A549 (cell line): ENCODE data around the gene P4HA2. TPM values are rescaled to one million over a fixed set of nuclear protein-coding genes. Genes with fewer than 3 reads are reported as not detected.

Experiments
- ATAC-seq, 2 experiments: fragments of 200-7000 bp in 1 of 2; fragments of >200 bp in 1 of 2; cut with Nextera tagmentation in 1 of 2; cut with Tn5 transposase in 1 of 2; 3 replicates each; pipeline versions ENCODE4 v1.8.0 to v1.9.1; 2018 to 2020; ENCODE audit warnings: mild to moderate bottlenecking in 1 of 2, moderate library complexity in 1 of 2
- CTCF ChIA-PET: fragments of 300-600 bp; sonication (Branson Sonifier 250); formaldehyde crosslinking; extraction: SDS; loops from one replicate; lab custom pipeline; 2021; ENCODE audit warnings: antibody characterized with exemption, inconsistent platforms; lab: Yijun Ruan, JAX
- POLR2A ChIA-PET: fragments of 350-600 bp; formaldehyde crosslinking; extraction: SDS; loops from one replicate; lab custom pipeline; 2021; ENCODE audit warnings: antibody characterized with exemption, inconsistent platforms; lab: Yijun Ruan, JAX
- DNase-seq, 2 experiments: peaks; one replicate each; pipeline versions ENCODE4 v3.0.0 to v3.0.0-alpha.2; 2011 to 2016; ENCODE audit warnings: low read depth in 1 of 2, low spot score in 1 of 2
- FAIRE-seq: peaks from 2 replicates; lab custom pipeline; 2011; peaks lifted over from hg19 to GRCh38; lab: Jason Lieb, UNC
- H3K27ac ChIP-seq, 2 experiments: fragments of >200 bp; sonication (Bioruptor Twin); formaldehyde crosslinking; 3 replicates each; pipeline ENCODE4 v1.5.1; 2016 to 2017
- H3K4me1 ChIP-seq: fragments of >200 bp; sonication (Bioruptor Twin); formaldehyde crosslinking; 3 replicates; pipeline ENCODE4 v1.6.1; 2016
- H3K4me2 ChIP-seq: fragments of >200 bp; sonication (Bioruptor Twin); formaldehyde crosslinking; 3 replicates; pipeline ENCODE4 v1.6.1; 2016
- H3K4me3 ChIP-seq: fragments of >200 bp; sonication (Bioruptor Twin); formaldehyde crosslinking; 3 replicates; pipeline ENCODE4 v1.5.1; 2016
- H3K9me3 ChIP-seq: fragments of >200 bp; sonication (Bioruptor Twin); formaldehyde crosslinking; 3 replicates; pipeline ENCODE4 v1.6.1; 2016
- BHLHE40 ChIP-seq: IDR thresholded peaks from 2 replicates; pipeline ENCODE4 v1.6.1; 2012; ENCODE audit warnings: low read depth, low read length, inconsistent platforms
- CHD2 ChIP-seq: fragments of 150-350 bp; IDR thresholded peaks from 2 replicates; pipeline ENCODE4 v1.6.1; 2014; ENCODE audit warnings: low read length; ENCODE audit not compliant: partially characterized antibody
- ELK1 ChIP-seq: fragments of 150-350 bp; IDR thresholded peaks from 2 replicates; pipeline ENCODE4 v1.6.1; 2014; ENCODE audit warnings: low read depth, mild to moderate bottlenecking, low read length
- FOSL2 ChIP-seq, 2 experiments: fragments of 450-650 bp in 1 of 2; fragments of >200 bp in 1 of 2; sonication (Bioruptor Twin) in 1 of 2; formaldehyde crosslinking; IDR thresholded peaks; 2 replicates each; pipeline versions ENCODE4 v1.5.0 to v1.6.1; 2016 to 2020; ENCODE audit warnings: mild to moderate bottlenecking in 1 of 2, moderate library complexity in 1 of 2
- HES2 ChIP-seq: fragments of >200 bp; sonication (Bioruptor Twin); formaldehyde crosslinking; IDR thresholded peaks from 2 replicates; pipeline ENCODE4 v1.6.1; 2016
- HOXB5 ChIP-seq: fragments of 250-450 bp; sonication (Bioruptor Pico); IDR thresholded peaks from 2 replicates; pipeline ENCODE4 v1.5.0; 2020; ENCODE audit warnings: mild to moderate bottlenecking, moderate library complexity
- MAX ChIP-seq: IDR thresholded peaks from 2 replicates; pipeline ENCODE4 v1.6.1; 2012
- MAZ ChIP-seq: fragments of 150-350 bp; IDR thresholded peaks from 2 replicates; pipeline ENCODE4 v1.6.1; 2014; ENCODE audit warnings: antibody characterized with exemption, low read depth, low read length, borderline replicate concordance
- NPAS2 ChIP-seq: fragments of 250-450 bp; sonication (Bioruptor Pico); IDR thresholded peaks from 2 replicates; pipeline ENCODE4 v1.8.0; 2022; ENCODE audit warnings: mild to moderate bottlenecking, moderate library complexity, borderline replicate concordance
- NR3C1 ChIP-seq: fragments of >200 bp; sonication (Bioruptor Twin); formaldehyde crosslinking; IDR thresholded peaks from 3 replicates; pipeline ENCODE4 v1.6.1; 2017
- PHF8 ChIP-seq: fragments of 200-600 bp; sonication (generic); IDR thresholded peaks from 2 replicates; pipeline ENCODE4 v1.6.1; 2016; ENCODE audit warnings: low read depth, mild to moderate bottlenecking, antibody characterized with exemption, moderate library complexity, borderline replicate concordance
- POLR2A ChIP-seq: IDR thresholded peaks from 2 replicates; pipeline ENCODE4 v1.6.1; 2012; ENCODE audit warnings: mild to moderate bottlenecking, low read length
- RAD21 ChIP-seq, 2 experiments: fragments of >200 bp in 1 of 2; sonication (Bioruptor Twin) in 1 of 2; formaldehyde crosslinking in 1 of 2; IDR thresholded peaks in 1 of 2; conservative IDR thresholded peaks in 1 of 2; 2 replicates in 1 of 2; 3 replicates in 1 of 2; pipeline ENCODE4 v1.6.1; 2012 to 2018; ENCODE audit warnings: inconsistent platforms in 1 of 2
- REST ChIP-seq: fragments of 200-600 bp; sonication (generic); IDR thresholded peaks from 2 replicates; pipeline ENCODE4 v1.6.1; 2016; ENCODE audit warnings: antibody characterized with exemption, mild to moderate bottlenecking, moderate library complexity
- RFX5 ChIP-seq: fragments of 450-650 bp; IDR thresholded peaks from 2 replicates; pipeline ENCODE4 v1.7.1; 2014; ENCODE audit warnings: antibody characterized with exemption, mild to moderate bottlenecking, moderate library complexity
- RNF2 ChIP-seq: fragments of 200-600 bp; sonication (generic); IDR thresholded peaks from 2 replicates; pipeline ENCODE4 v1.6.1; 2016; ENCODE audit warnings: low read depth, mild to moderate bottlenecking, antibody characterized with exemption, moderate library complexity, borderline replicate concordance
- SREBF2 ChIP-seq: fragments of 450-650 bp; IDR thresholded peaks from 2 replicates; pipeline ENCODE4 v1.6.1; 2014; ENCODE audit warnings: mild to moderate bottlenecking, moderate library complexity
- TFCP2L1 ChIP-seq: fragments of 250-450 bp; sonication (Bioruptor Pico); IDR thresholded peaks from 2 replicates; pipeline ENCODE4 v1.5.0; 2021; ENCODE audit warnings: mild to moderate bottlenecking
- ZNF302 ChIP-seq: fragments of 250-450 bp; sonication (Bioruptor Pico); IDR thresholded peaks from 2 replicates; pipeline ENCODE4 v1.9.0; 2021; ENCODE audit warnings: inconsistent platforms, mild to moderate bottlenecking, moderate library complexity
- ZSCAN20 ChIP-seq: fragments of 250-450 bp; sonication (Bioruptor Pico); IDR thresholded peaks from 2 replicates; pipeline ENCODE4 v1.8.0; 2022; ENCODE audit warnings: mild to moderate bottlenecking, moderate library complexity
- WGBS: methylation state at CpG from one replicate; pipeline ENCODE4 v1.1.6; 2017; ENCODE audit errors: missing lambda C conversion rate; 5-methylcytosine and 5-hydroxymethylcytosine counted together
- polyA plus RNA-seq, 4 experiments: library from polyadenylated mRNA; depleted of rRNA in 3 of 4; stranded (reverse); fragments of >200 nt; fragmentation: RNase III in 1 of 4; extraction: RNeasy Plus Mini Kit Qiagen cat#74134 plus additional on column Dnase treatment in 1 of 4; gene quantifications; 2 replicates in 3 of 4; 3 replicates in 1 of 4; pipeline ENCODE4 v1.2.3, GENCODE V29; 2011 to 2017

Gene P4HA2
- polyA plus RNA-seq, 2 of the 4 experiments (the other 2 are of a cell fraction), result 36.4 to 45.0 TPM

GRCh38 chr5:132239776-132240175, 12.1 kb upstream of the P4HA2 start:
- CTCF ChIA-PET, result interaction anchor here (0.9 to 4.2 kb wide), 12 partner anchors 8 to 175 kb away, joined by 3 to 42 read pairs (median 13); no protein-coding TSS in a partner anchor
- ATAC-seq, result no peak
- no peak for FAIRE-seq
- Histone ChIP-seq H3K9me3 (peaks cover 20% of the 10 kb centered on the region), H3K27ac (no peak overlapping the region), H3K4me3 (no peak overlapping the region), H3K4me1 (no peaks in the 10 kb centered on the region), H3K4me2 (no peak overlapping the region)
- no peak for DNase-seq
- TF ChIP-seq RAD21 (conservative IDR thresholded peaks at IDR 0.05 in 1 of 2, IDR thresholded peaks at IDR 0.05 in 1 of 2) (no peak), CHD2 (no peak), RFX5 (no peak), HOXB5 (CRISPR knock-in tag) (no peak), BHLHE40 (no peak), MAZ (no peak), REST (no peak), MAX (no peak), ZNF302 (CRISPR knock-in tag) (no peak)
- POLR2A ChIA-PET, result no interaction called here

GRCh38 chr5:132238901-132239500, 11.3 kb upstream of the P4HA2 start:
- ATAC-seq, result no peak
- no peak for DNase-seq
- H3K4me2 ChIP-seq, result no peak overlapping the region
- CTCF ChIA-PET, result interaction anchor here (0.6 to 4.2 kb wide), 40 partner anchors 9 to 262 kb away, joined by 3 to 42 read pairs (median 6); partner anchors contain the start of genes P4HA2, PDLIM4 and SLC22A4
- no peak for FAIRE-seq
- POLR2A ChIA-PET, result interaction anchor here (1.5 to 2.1 kb wide), 2 partner anchors 11 to 55 kb away, joined by 6 to 18 read pairs; partner anchors contain the start of genes P4HA2 and SLC22A4
- no peak overlapping the region for H3K27ac ChIP-seq
- 9% methylated on average over 1 of the region's 1 CpG for WGBS
- peaks cover 14% of the 10 kb centered on the region; the same call in 2 of the 3 replicates for H3K9me3 ChIP-seq
- H3K4me3 ChIP-seq, result no peak overlapping the region
- no peaks in the 10 kb centered on the region for H3K4me1 ChIP-seq
- TF ChIP-seq REST, result no peak
- no peak for TF ChIP-seq FOSL2 (IDR thresholded peaks at IDR 0.05)
- TF ChIP-seq FOSL2 (CRISPR knock-in tag; IDR thresholded peaks at IDR 0.05), result no peak
- no peak for TF ChIP-seq ELK1
- TF ChIP-seq ZNF302 (CRISPR knock-in tag), result no peak
- no peak for TF ChIP-seq ZSCAN20
- TF ChIP-seq HES2, result no peak
- no peak for TF ChIP-seq NPAS2 (CRISPR knock-in tag)
- no peak for TF ChIP-seq SREBF2
- no peak for TF ChIP-seq NR3C1
- no peak for TF ChIP-seq POLR2A
- TF ChIP-seq RNF2, result no peak
- TF ChIP-seq TFCP2L1 (CRISPR knock-in tag), result no peak
- no peak for TF ChIP-seq PHF8
